Activated B cell treated with CpG ODN at 0.5 μM for 24 hours (primary cell): ENCODE data around the gene LDLRAD3. TPM values are rescaled to one million over a fixed set of nuclear protein-coding genes. Genes with fewer than 3 reads are reported as not detected.

Experiments used
- ATAC-seq: fragments of 200-7000 bp; cut with Tn5 transposase; one replicate; pipeline ENCODE4 v1.10.0; 2021; ENCODE audit warnings: low read depth, mild to moderate bottlenecking, moderate library complexity
- CTCF ChIA-PET: fragments of 350-600 bp; sonication (Branson Sonifier 250); formaldehyde crosslinking; loops from one replicate; lab custom pipeline; 2021; ENCODE audit warnings: antibody characterized with exemption; lab: Charles Lee
- POLR2A ChIA-PET: fragments of 350-600 bp; sonication (Branson Sonifier 250); formaldehyde crosslinking; loops from one replicate; lab custom pipeline; 2021; ENCODE audit warnings: antibody characterized with exemption; lab: Charles Lee
- DNase-seq: peaks from one replicate; pipeline ENCODE4 v3.0.0; 2022
- H3K27ac Mint-ChIP-seq: one replicate; pipeline ENCODE4 v1.8.0; 2020; ENCODE audit warnings: mixed read lengths
- H3K27me3 Mint-ChIP-seq: one replicate; pipeline ENCODE4 v1.8.0; 2021; ENCODE audit warnings: mixed read lengths
- H3K36me3 Mint-ChIP-seq: one replicate; pipeline ENCODE4 v1.8.0; 2021; ENCODE audit warnings: low read depth, mixed read lengths
- H3K4me1 Mint-ChIP-seq: one replicate; pipeline ENCODE4 v1.8.0; 2021; ENCODE audit warnings: mixed read lengths
- H3K4me3 Mint-ChIP-seq: one replicate; pipeline ENCODE4 v1.8.0; 2020; ENCODE audit warnings: mild to moderate bottlenecking, mixed read lengths
- H3K9me3 Mint-ChIP-seq: one replicate; pipeline ENCODE4 v1.8.0; 2020; ENCODE audit warnings: mixed read lengths
- CTCF ChIP-seq: fragments of 200-600 bp; IDR thresholded peaks from one replicate; pipeline ENCODE4 v1.8.0; 2022; ENCODE audit warnings: antibody characterized with exemption, mild to moderate bottlenecking
- intact Hi-C: fragments of 100-400 bp; cut with micrococcal nuclease; formaldehyde crosslinking; loops from one replicate; pipeline ENCODE4 v1.15.1; 2024
- total RNA-seq: library from RNA; stranded (reverse); gene quantifications from 2 replicates; pipeline ENCODE4 v1.2.3, GENCODE V29; 2022

The LDLRAD3 gene
- total RNA-seq, 1 donor from 2014 or later: not detected

- intact Hi-C loops: no loop called here
- H3K36me3 Mint-ChIP-seq: no peaks in the 10 kb centered on the region
- DNase-seq: no peak
- ChIA-PET POLR2A (no interaction called here), CTCF (no interaction called here)
- no peaks in the 10 kb centered on the region for H3K4me1 Mint-ChIP-seq
- H3K9me3 Mint-ChIP-seq: peaks cover 2% of the 10 kb centered on the region
- TF ChIP-seq CTCF: no peak
- ATAC-seq: no peak
- H3K4me3 Mint-ChIP-seq: no peak overlapping the region
- no peak overlapping the region for H3K27ac Mint-ChIP-seq
- peaks cover 22% of the 10 kb centered on the region for H3K27me3 Mint-ChIP-seq
These were observed 308.0 kb downstream of the LDLRAD3 start for GRCh38 chr11:36251823-36252222.

- no peak for TF ChIP-seq CTCF
- intact Hi-C loops: no loop called here
- Mint-ChIP-seq H3K4me1 (no peaks in the 10 kb centered on the region), H3K9me3 (peaks cover 2% of the 10 kb centered on the region), H3K36me3 (no peaks in the 10 kb centered on the region), H3K27ac (no peak overlapping the region), H3K27me3 (peaks cover 24% of the 10 kb centered on the region), H3K4me3 (no peak overlapping the region)
- CTCF ChIA-PET: no interaction called here
- DNase-seq (no peak), ATAC-seq (no peak)
- POLR2A ChIA-PET: no interaction called here
These were observed 309.4 kb downstream of the LDLRAD3 start for GRCh38 chr11:36253238-36253637.

GRCh38 chr11:36254713-36255112 is 310.9 kb downstream of the LDLRAD3 start:
- ChIA-PET CTCF (interaction anchor here (1.2 kb wide), 1 partner anchor 11 kb away, joined by 3 read pairs; no protein-coding TSS in a partner anchor), POLR2A (no interaction called here)
- H3K27me3 Mint-ChIP-seq: peaks cover 29% of the 10 kb centered on the region
- no peaks in the 10 kb centered on the region for H3K36me3 Mint-ChIP-seq
- H3K4me1 Mint-ChIP-seq: no peaks in the 10 kb centered on the region
- peaks cover 2% of the 10 kb centered on the region for H3K9me3 Mint-ChIP-seq
- ATAC-seq: no peak
- intact Hi-C loops: no loop called here
- no peak for TF ChIP-seq CTCF
- no peak for DNase-seq
- no peak overlapping the region for H3K27ac Mint-ChIP-seq
- no peak overlapping the region for H3K4me3 Mint-ChIP-seq

- no peaks in the 10 kb centered on the region for H3K36me3 Mint-ChIP-seq
- H3K27ac Mint-ChIP-seq: no peak overlapping the region
- H3K27me3 Mint-ChIP-seq: peaks cover 25% of the 10 kb centered on the region
- no peak overlapping the region for H3K4me3 Mint-ChIP-seq
- DNase-seq (no peak), ATAC-seq (no peak)
- intact Hi-C loops: no loop called here
- no peaks in the 10 kb centered on the region for H3K9me3 Mint-ChIP-seq
- POLR2A ChIA-PET: no interaction called here
- TF ChIP-seq CTCF: no peak
- CTCF ChIA-PET: interaction anchor here (1.1 to 2.2 kb wide), 3 partner anchors 8 to 10 kb away, joined by 3 to 8 read pairs (median 5); no protein-coding TSS in a partner anchor
- no peaks in the 10 kb centered on the region for H3K4me1 Mint-ChIP-seq
These were observed 313.5 kb downstream of the LDLRAD3 start for GRCh38 chr11:36257351-36257750.

- no peaks in the 10 kb centered on the region for H3K4me1 Mint-ChIP-seq
- TF ChIP-seq CTCF: no peak
- peaks cover 30% of the 10 kb centered on the region for H3K27me3 Mint-ChIP-seq
- DNase-seq: no peak
- no peaks in the 10 kb centered on the region for H3K36me3 Mint-ChIP-seq
- CTCF ChIA-PET: interaction anchor here (0.8 to 1.3 kb wide), 6 partner anchors 10 to 648 kb away, joined by 3 to 5 read pairs (median 3); no protein-coding TSS in a partner anchor
- ATAC-seq: no peak
- H3K4me3 Mint-ChIP-seq: no peak overlapping the region
- intact Hi-C loops: no loop called here
- H3K27ac Mint-ChIP-seq: no peak overlapping the region
- H3K9me3 Mint-ChIP-seq: no peaks in the 10 kb centered on the region
- POLR2A ChIA-PET: no interaction called here
These were observed 315.0 kb downstream of the LDLRAD3 start for GRCh38 chr11:36258730-36259360.
